Medulla oblongata (tissue), 1 donor: ENCODE results near the gene ARHGEF9.
"Not testable (repeated sequence)": the region's sequence is repeated elsewhere in the genome, so short reads cannot be mapped to it uniquely, and the experiment has no call there.

Experiments used
- DNase-seq: peaks from one replicate; pipeline ENCODE4 v3.0.0-alpha.2; 2015; ENCODE audit errors: extremely low spot score

ARHGEF9 gene

GRCh38 chrX:63661676-63662075 is 123.3 kb downstream of the ARHGEF9 start:
- DNase-seq = no peak

- no peak for DNase-seq
Observed at GRCh38 chrX:63658920-63659319, 126.1 kb downstream of the ARHGEF9 start.

DNA sequence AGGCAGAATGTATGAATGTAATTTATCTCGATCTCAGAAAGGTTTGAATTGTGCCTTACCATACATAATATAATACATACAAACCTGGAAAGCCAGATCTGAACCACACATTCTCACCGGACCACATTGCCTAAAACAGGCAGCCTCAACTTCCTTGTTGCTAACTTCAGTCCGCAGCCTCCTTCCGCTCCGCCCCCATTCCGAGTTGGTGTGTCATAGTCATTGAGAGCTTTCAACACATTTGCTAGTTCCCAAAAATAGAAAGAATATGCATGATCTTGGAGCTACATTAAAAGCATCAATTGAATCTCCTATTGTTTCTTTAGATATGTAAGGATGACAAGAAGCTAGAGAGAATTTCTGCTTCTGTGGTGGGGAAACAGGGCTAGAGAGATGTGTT is 127.2 kb downstream of the ARHGEF9 start:
- no peak for DNase-seq

DNA sequence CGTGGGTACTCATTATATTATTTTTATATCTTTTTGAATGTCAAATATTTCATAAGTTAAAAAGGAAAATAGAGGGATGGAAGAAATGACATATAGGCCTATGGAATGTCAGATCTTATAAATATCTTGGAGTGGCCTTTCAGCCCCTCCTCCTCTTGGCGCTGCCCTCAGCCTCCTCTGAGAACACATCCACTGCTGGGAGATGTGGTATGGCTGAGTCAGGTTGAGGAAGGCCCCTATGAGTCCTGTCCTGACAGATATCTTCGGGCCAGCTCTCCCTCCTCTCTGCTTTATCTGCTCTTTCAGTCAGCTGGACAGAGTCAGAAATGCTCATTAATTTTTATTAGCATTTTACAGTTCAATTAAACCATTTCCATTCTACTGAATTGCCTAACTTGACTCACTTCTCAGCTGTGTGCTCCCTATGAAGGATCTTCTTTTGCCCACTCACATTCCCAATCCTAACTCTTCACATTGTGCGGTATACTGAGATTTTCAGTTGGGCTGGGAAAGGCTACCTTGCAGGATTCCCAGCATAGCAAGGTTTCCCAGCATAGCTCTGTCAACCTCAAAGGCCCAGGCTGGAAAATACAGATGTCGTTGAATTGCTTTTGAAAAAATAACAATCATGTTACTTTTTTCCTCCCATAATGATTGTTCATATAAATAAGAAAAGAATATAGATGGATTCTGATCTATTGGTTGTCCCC is 128.0 kb downstream of the ARHGEF9 start:
- no peak for DNase-seq

- no peak for DNase-seq
Observed at GRCh38 chrX:63652086-63652765, 132.8 kb downstream of the ARHGEF9 start.

DNA sequence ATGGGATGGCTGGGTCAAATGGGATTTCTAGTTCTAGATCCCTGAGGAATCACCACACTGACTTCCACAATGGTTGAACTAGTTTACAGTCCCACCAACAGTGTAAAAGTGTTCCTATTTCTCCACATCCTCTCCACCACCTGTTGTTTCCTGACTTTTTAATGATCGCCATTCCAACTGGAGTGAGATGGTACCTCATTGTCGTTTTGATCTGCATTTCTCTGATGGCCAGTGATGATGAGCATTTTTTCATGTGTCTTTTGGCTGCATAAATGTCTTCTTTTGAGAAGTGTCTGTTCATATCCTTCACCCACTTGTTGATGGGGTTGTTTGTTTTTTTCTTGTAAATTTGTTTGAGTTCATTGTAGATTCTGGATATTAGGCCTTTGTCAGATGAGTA is 139.3 kb downstream of the ARHGEF9 start:
- not testable (repeated sequence) for DNase-seq

- DNase-seq = no peak
Observed at GRCh38 chrX:63635750-63636149, 149.3 kb downstream of the ARHGEF9 start.

GRCh38 chrX:63613531-63614028 is 171.4 kb downstream of the ARHGEF9 start:
- no peak for DNase-seq

DNA sequence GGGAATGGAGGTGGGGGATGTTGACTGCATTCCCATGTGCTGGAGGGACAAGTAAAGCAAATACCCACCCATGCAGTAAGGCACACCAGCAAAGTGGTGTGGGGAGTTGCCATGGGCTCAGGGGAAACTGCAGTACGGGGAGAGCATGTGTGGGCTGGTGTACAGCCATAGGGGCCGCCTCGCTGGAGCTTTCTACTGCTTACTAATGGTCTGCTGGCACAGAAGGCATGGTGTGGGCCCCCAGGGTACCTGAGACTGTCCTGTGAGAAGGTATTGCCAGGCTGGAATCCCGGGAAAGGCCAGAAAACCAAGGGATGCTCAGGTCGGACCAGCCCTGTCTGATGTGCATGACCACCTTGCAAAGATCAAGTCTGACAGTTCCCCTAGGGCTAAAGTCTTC is 199.1 kb downstream of the ARHGEF9 start:
- no peak for DNase-seq
